Cardiac atrium fibroblast (primary cell): Measurements from ENCODE around the gene NWD2. TPM values are rescaled to one million over a fixed set of nuclear protein-coding genes. Genes with fewer than 3 reads are reported as not detected.

Experiments
- total RNA-seq: library from RNA; depleted of rRNA; stranded (reverse); fragments of >200 nt; gene quantifications from 2 replicates; pipeline ENCODE4 v1.2.3, GENCODE V29; 2015

Gene NWD2
- not detected in 2 replicates for total RNA-seq

GRCh38 chr4:37244583-37245390 is at the start of gene NWD2:
TSS of gene NWD2 (plus strand) at chr4:37244743. CDS start at chr4:37245068, 325 bp downstream.

